Pons (tissue), 1 donor: Measurements from ENCODE around the gene GDPD5.

Source experiments
- DNase-seq: peaks from one replicate; pipeline ENCODE4 v3.0.0-alpha.2; 2016; ENCODE audit warnings: low spot score

The GDPD5 gene, protein sequence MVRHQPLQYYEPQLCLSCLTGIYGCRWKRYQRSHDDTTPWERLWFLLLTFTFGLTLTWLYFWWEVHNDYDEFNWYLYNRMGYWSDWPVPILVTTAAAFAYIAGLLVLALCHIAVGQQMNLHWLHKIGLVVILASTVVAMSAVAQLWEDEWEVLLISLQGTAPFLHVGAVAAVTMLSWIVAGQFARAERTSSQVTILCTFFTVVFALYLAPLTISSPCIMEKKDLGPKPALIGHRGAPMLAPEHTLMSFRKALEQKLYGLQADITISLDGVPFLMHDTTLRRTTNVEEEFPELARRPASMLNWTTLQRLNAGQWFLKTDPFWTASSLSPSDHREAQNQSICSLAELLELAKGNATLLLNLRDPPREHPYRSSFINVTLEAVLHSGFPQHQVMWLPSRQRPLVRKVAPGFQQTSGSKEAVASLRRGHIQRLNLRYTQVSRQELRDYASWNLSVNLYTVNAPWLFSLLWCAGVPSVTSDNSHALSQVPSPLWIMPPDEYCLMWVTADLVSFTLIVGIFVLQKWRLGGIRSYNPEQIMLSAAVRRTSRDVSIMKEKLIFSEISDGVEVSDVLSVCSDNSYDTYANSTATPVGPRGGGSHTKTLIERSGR

GRCh38 chr11:75525433-75526191, at the start of gene GDPD5:
Gene GDPD5, minus strand, starts transcription at chr11:75525941. Its CDS starts 48,206 bp downstream, at chr11:75477735.
- DNase-seq = peak; percentile 68

DNA sequence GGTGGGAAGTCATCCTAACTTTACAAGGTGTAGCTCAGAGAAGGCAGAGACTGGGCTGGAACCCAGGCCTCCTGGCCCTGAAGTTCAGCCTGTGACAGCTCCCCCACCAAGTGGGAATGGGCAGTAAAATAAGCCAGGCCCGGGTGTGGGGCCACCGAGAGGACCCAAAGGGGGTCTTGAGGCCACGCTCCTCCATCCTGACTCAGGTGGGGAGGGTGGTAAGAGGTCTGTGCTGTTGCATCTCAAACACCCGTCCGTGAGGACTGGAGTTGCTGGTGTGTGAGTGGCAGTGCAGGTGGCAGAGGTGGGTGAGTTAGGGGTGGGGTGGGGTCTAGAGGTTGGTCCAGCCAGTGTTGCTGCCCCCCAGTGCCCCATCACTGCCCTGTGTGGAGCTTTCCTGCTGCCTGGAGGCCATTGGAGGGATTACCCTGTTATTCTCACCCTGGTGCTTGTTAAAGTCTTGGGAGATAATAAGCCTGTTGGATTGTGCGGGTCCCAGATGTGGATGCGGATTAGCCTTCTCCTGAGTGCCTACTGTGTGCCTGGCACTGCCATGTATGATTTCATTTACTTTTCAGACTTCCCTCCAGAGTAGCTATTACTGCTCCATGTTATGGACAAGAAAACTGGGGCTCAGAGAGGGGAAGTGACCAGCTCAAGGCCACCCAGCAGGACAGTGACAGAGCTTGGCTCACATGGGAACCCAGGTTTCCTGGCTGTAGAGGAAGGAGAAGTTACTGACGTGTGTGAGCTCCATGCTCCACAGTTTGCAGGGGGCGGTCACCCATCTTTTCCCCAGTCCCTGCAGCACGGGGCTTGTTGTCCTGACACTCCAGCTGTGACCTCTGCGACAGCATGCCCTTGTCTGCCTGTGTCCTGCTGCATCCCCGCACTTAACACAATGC, 49.2 kb upstream of the GDPD5 start:
- DNase-seq = no peak

DNA sequence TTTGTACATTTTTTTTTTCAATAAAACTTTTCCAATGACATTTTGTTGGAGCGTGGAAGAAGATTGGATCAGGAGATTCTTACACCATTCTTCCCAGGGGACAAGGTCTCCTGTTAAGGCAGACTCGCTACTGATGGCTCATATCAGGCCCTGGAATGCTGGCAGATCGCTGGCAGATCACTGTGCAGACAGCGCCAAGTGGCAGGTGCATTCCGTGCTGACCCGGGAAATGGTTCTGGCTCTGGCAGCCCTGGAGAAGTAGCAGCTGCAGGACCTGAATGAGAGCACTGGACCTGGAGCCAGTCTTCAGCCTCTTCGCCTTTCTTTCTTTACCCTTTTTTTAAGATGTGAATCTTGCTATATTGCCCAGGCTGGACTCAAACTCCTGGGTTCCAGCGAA, 47.0 kb upstream of the GDPD5 start:
- DNase-seq = no peak

DNA sequence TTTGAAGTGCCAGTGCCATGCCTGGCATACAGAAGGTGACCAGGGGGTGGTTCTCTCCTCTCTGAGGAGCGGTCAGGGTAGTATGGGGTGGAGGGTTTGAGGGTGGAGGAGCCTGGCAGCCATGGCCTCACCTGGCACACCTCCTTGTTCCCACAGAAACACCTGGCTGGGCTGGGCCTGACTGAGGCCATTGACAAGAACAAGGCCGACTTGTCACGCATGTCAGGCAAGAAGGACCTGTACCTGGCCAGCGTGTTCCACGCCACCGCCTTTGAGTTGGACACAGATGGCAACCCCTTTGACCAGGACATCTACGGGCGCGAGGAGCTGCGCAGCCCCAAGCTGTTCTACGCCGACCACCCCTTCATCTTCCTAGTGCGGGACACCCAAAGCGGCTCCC, 45.9 kb upstream of the GDPD5 start:
- no peak for DNase-seq

DNA sequence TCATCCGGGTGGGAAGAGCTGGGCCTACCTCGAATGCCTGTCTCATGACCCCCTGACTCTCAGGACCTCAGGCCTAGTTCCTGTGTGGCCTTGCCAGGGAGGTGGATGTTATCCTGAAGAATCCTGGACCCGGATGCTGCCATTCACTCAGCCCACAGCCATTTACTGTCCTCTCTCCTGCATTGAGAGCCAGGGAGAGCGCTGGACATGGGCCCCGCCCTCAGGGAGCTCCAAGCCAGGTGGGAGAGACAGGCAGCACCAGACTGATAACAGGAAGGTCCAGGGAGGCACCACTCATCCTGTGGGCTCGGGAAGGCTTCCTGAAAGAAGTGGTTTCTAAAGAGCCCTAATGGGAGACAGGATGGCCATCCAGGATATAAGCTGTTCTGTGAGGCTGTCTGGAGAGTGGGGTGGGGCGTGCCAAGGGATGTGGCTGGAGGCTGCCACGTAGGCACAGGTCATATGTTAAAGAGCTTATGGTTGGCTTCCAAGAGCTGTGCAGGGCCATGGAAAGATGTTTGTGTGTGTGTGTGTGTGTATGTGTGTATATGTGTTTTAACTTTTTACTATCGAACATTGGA, 44.9 kb upstream of the GDPD5 start:
- no peak for DNase-seq

DNA sequence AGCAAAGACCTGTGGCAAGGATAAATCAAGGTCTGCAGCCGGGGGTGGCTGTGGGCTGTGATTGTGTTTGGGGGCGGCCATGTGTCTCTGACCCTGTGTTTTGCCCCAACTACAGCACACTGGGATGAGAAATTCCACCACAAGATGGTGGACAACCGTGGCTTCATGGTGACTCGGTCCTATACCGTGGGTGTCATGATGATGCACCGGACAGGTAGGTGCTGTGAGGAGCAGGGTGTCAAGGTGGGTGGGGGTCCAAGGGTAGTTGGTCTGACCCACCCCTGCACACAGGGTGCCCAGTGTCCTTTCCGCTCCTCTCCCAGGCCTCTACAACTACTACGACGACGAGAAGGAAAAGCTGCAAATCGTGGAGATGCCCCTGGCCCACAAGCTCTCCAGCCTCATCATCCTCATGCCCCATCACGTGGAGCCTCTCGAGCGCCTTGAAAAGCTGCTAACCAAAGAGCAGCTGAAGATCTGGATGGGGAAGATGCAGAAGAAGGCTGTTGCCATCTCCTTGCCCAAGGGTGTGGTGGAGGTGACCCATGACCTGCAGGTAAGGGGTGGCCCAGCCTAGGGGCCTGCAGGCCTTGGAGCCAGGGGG, 43.0 kb upstream of the GDPD5 start:
- DNase-seq = no peak

GRCh38 chr11:75567971-75568370, 42.2 kb upstream of the GDPD5 start:
- no peak for DNase-seq

GRCh38 chr11:75566763-75567279, 41.1 kb upstream of the GDPD5 start:
- no peak for DNase-seq

DNA sequence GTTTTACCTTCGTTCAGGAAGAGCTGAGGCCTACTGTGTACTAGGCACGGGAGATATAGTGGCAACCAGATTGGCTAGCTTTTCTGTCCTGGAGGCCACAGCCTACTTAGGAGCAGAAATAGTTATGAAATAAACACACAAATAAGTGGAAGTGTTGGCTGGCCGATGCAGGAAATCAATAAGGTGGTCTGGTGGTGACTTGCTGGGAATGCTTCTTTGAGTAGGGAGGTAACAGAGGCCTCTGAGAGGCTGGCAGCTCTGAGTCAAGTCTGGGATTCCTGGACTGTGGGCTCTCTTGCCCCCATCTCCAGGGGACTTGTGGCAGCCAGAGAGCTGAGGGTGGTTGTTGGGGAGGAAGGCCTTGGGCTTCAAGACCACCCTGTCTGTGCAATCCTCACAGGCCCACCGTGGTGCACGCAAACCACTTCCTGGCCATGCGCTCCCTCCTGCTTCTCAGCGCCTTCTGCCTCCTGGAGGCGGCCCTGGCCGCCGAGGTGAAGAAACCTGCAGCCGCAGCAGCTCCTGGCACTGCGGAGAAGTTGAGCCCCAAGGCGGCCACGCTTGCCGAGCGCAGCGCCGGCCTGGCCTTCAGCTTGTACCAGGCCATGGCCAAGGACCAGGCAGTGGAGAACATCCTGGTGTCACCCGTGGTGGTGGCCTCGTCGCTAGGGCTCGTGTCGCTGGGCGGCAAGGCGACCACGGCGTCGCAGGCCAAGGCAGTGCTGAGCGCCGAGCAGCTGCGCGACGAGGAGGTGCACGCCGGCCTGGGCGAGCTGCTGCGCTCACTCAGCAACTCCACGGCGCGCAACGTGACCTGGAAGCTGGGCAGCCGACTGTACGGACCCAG, 40.4 kb upstream of the GDPD5 start:
- no peak for DNase-seq

GRCh38 chr11:75565221-75565814, 39.6 kb upstream of the GDPD5 start:
- no peak for DNase-seq

DNA sequence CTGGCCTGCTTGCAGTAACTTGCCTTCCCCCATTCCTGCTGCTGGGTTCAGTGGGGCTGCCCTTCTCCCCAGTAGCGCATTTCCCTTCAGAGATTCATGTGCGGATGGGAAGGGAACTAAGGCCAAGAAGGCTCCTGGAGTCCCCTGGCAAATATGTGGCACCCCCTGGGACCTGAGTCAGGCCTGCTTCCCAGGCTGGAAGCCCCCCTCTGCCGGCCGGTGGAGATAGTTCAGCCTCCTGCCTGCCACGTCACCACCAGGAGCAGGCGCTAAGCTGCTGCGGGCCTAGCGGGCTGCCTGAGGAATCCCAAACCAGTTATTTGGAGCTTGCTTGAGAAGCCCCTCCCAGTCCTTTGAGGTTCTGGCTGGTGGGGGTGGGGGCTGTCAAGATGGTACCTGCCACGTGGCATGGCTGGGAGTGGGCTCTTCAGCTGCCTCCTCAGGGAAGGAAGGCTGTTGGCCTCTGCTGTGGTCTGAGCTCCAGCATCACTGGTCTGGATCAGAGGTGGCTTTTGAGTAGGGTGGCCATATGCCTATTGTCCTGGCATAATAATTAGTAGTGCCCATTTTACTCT, 38.3 kb upstream of the GDPD5 start:
- DNase-seq = no peak

DNA sequence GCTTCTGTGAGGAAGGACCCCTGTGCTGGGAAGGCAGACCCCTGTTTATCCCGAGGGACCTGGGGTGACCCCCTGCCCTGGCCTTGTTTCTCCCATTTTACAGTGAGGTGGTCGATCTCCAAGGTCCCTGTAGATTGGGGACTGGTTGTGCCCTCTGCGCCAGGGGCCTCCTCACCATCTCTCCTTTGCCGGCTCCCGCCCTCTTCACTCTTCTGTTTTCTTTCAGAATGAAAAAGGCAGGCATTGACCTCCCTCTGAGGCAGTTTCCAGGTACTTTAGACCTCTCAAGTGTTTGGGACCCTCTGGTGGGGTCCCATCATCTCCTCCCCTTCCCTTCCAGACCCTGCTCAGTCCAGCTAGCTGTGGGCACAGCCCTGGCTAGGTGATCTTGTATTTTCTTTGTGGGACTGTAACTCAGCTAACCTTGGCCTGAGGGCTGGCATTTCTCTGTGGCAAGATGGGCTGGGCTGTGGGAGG, 37.8 kb upstream of the GDPD5 start:
- no peak for DNase-seq

DNA sequence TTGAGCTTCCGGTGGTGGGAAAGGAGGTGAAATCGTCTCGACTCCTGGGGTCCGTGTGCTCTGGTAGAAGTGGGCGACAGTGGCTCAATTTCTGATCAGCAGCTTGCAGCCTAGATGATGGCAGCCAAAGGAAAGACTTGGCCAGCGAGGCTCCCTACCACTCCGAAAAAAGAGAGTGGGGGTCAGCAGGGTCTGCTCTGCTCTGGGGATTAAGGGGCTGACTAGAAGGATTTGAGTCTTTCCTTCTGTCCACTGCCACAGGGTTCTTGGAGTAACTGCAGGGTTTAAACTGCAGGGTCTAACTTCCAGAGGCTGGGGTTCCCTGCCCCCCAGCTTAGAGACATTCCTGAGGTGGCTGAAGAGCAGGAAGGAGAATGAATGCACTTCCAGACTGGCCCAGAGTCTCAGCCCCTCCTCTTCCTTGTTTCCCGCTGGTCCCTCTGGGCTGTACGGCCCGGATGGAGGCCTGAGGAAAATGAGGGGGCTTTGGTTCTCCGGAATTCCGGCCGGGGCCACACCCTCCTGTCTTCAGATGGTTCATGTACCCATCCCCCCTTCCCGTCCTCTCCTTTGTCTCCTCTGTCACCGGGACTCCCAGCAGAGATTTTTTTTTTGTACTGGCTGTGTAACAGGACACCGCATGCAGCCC, 37.2 kb upstream of the GDPD5 start:
- no peak for DNase-seq

GRCh38 chr11:75562048-75562835, 36.5 kb upstream of the GDPD5 start, which contains the start of gene SERPINH1:
Gene SERPINH1, plus strand, starts transcription at chr11:75562253. Its CDS starts 4,097 bp downstream, at chr11:75566350.
- DNase-seq = peak; percentile 63

DNA sequence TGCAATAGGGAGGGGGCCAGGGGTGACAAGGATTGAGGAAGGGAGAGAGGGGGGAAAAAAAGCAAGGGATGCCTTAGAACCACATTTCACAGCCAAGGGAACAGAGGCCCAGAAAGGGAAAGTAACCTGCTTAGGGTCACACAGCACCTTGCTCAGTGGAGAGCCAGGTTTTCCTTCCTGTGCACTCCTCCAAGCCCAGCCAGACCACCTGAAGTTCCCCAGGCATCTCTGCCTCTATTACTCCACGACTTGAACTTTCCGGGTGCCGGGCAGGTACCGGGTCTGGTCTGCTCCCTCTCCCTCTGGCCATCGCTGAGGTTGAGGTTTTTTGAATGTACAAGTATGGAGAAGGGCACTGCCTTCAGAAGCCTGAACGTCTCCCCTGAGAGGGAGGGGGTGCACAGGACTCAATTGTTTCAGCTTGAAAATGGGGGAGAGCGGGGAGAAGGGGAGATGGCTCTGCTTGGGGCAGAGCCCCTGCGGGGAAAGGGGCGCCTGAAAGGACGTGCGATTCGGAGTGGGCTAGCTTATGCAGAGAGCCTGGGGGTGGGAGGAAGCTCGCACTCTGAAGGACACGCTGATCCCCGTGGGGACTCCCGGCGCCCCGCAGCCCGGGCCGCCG, 35.8 kb upstream of the GDPD5 start:
- no peak for DNase-seq

DNA sequence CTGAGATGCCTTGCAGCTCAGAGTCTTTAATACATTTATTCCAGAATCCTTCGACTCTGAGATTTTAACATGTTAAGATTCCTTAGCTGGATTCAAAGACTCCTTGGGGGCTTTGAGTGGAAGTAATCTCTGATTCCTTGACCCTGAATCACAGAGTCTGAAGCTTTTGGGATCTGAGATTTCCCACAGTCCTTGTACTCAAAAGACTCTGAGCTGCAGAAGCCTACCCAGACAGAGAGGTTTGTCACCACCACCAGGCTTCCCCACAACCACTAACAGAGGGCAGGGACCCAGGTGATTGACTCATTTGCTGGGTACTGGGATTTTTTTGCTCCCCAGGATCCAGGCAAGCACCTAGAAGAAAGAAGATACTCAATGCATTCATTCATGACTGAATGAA, 34.9 kb upstream of the GDPD5 start:
- DNase-seq = no peak
